IMR-90 (cell line): ENCODE measurements around the gene GMPPA.

ENCODE experiments used
- BHLHE40 ChIP-seq: fragments of 150-350 bp; IDR thresholded peaks from 2 replicates; pipeline ENCODE4 v1.6.1; 2016; ENCODE audit warnings: mild to moderate bottlenecking, low read depth, low read length
- CEBPB ChIP-seq: IDR thresholded peaks from 2 replicates; pipeline ENCODE4 v1.6.1; 2012; ENCODE audit warnings: low read depth, low read length, improper control_type of control experiment
- CHD1 ChIP-seq: IDR thresholded peaks from 2 replicates; pipeline ENCODE4 v1.6.1; 2012; ENCODE audit warnings: low read depth, low read length, improper control_type of control experiment
- FOS ChIP-seq: fragments of 150-350 bp; IDR thresholded peaks from 2 replicates; pipeline ENCODE4 v1.6.1; 2016; ENCODE audit warnings: low read depth, low read length
- MAFK ChIP-seq: IDR thresholded peaks from 2 replicates; pipeline ENCODE4 v1.6.1; 2012; ENCODE audit warnings: low read depth, low read length, improper control_type of control experiment
- MXI1 ChIP-seq: IDR thresholded peaks from 2 replicates; pipeline ENCODE4 v1.6.1; 2012; ENCODE audit warnings: low read depth, mild to moderate bottlenecking, low read length, moderate library complexity, borderline replicate concordance
- NFE2L2 ChIP-seq: fragments of 150-350 bp; IDR thresholded peaks from 2 replicates; pipeline ENCODE4 v1.6.1; 2016; ENCODE audit warnings: low read depth, mild to moderate bottlenecking, low read length
- POLR2A ChIP-seq: IDR thresholded peaks from 2 replicates; pipeline ENCODE4 v1.6.1; 2012; ENCODE audit warnings: mild to moderate bottlenecking, low read depth, low read length
- RAD21 ChIP-seq: IDR thresholded peaks from 2 replicates; pipeline ENCODE4 v1.6.1; 2012; ENCODE audit warnings: low read length, improper control_type of control experiment
- RFX5 ChIP-seq: IDR thresholded peaks from 2 replicates; pipeline ENCODE4 v1.8.0; 2012; ENCODE audit warnings: low read depth, mild to moderate bottlenecking, low read length, moderate library complexity
- SMC3 ChIP-seq: fragments of 150-350 bp; IDR thresholded peaks from 2 replicates; pipeline ENCODE4 v1.6.1; 2016; ENCODE audit warnings: low read depth, mild to moderate bottlenecking, antibody characterized with exemption, low read length, moderate library complexity
- TF ChIP-seq, protein P1 (sequence below): conservative IDR thresholded peaks from 2 replicates; pipeline ENCODE4 v1.5.1; 2012; ENCODE audit warnings: mild to moderate bottlenecking, low read depth, low read length, improper control_type of control experiment
- TF ChIP-seq, protein P2 (sequence below): fragments of 150-350 bp; IDR thresholded peaks from 2 replicates; pipeline ENCODE4 v1.6.1; 2016; ENCODE audit warnings: low read depth, mild to moderate bottlenecking, low read length, moderate library complexity, borderline replicate concordance

DNA sequence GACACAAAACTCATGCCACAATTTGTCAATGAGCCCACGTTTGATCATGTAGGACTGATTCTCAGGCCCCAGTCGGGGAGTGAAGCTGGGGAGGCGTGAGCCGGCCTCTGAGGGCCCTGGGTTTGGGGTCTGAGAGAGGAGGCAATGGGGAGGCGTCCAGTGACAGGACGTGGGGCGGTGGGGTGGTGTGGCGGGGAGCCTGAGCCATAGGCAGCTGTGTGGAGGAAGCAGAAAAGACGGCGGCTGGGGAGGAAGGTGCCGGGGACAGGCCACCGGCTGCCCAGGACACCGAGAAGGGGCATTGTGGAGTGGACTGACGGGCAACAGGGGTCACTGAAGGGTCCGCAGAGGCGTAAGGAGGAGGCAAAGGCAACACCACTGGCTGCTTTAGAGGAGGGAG, 37.7 kb downstream of the GMPPA start:
- TF ChIP-seq, protein P1, sequence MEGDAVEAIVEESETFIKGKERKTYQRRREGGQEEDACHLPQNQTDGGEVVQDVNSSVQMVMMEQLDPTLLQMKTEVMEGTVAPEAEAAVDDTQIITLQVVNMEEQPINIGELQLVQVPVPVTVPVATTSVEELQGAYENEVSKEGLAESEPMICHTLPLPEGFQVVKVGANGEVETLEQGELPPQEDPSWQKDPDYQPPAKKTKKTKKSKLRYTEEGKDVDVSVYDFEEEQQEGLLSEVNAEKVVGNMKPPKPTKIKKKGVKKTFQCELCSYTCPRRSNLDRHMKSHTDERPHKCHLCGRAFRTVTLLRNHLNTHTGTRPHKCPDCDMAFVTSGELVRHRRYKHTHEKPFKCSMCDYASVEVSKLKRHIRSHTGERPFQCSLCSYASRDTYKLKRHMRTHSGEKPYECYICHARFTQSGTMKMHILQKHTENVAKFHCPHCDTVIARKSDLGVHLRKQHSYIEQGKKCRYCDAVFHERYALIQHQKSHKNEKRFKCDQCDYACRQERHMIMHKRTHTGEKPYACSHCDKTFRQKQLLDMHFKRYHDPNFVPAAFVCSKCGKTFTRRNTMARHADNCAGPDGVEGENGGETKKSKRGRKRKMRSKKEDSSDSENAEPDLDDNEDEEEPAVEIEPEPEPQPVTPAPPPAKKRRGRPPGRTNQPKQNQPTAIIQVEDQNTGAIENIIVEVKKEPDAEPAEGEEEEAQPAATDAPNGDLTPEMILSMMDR, result no peak
- no peak for TF ChIP-seq BHLHE40
- TF ChIP-seq FOS, result no peak
- TF ChIP-seq NFE2L2, result no peak
- no peak for TF ChIP-seq RAD21
- no peak for TF ChIP-seq MXI1
- TF ChIP-seq CHD1, result no peak
- TF ChIP-seq, protein P2, sequence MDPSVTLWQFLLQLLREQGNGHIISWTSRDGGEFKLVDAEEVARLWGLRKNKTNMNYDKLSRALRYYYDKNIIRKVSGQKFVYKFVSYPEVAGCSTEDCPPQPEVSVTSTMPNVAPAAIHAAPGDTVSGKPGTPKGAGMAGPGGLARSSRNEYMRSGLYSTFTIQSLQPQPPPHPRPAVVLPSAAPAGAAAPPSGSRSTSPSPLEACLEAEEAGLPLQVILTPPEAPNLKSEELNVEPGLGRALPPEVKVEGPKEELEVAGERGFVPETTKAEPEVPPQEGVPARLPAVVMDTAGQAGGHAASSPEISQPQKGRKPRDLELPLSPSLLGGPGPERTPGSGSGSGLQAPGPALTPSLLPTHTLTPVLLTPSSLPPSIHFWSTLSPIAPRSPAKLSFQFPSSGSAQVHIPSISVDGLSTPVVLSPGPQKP, result no peak
- no peak for TF ChIP-seq SMC3
- TF ChIP-seq POLR2A, result no peak
- TF ChIP-seq MAFK, result no peak
- TF ChIP-seq RFX5, result no peak
- no peak for TF ChIP-seq CEBPB
